CD8-positive, alpha-beta memory T cell (primary cell): Measurements from ENCODE around the gene TRIM5. TPM values are rescaled to one million over a fixed set of nuclear protein-coding genes. Genes with fewer than 3 reads are reported as not detected.
A peak's percentile ranks its signal among the peaks of the same experiment; 100 is the strongest.

Experiments used
- CTCF ChIA-PET: fragments of 350-600 bp; sonication (Branson Sonifier 250); formaldehyde crosslinking; loops from one replicate; lab custom pipeline; 2021; ENCODE audit warnings: antibody characterized with exemption; lab: Charles Lee
- POLR2A ChIA-PET: fragments of 350-600 bp; sonication (Branson Sonifier 250); formaldehyde crosslinking; loops from one replicate; lab custom pipeline; 2021; ENCODE audit warnings: antibody characterized with exemption; lab: Charles Lee
- DNase-seq, 5 donors: peaks; one replicate each; pipeline versions ENCODE4 v3.0.0 to v3.0.0-alpha.2; 2020 to 2022; ENCODE audit warnings: mixed read lengths in 1 of 5
- H3K27ac ChIP-seq: one replicate; pipeline ENCODE4 v1.7.0; 2013; ENCODE audit warnings: low read depth, mild to moderate bottlenecking, low read length, moderate library complexity
- H3K27me3 ChIP-seq: 2 replicates; pipeline ENCODE4 v1.7.0; 2013; ENCODE audit warnings: low read length, mild to moderate bottlenecking; ENCODE audit not compliant: insufficient read depth, poor library complexity, severe bottlenecking
- H3K36me3 ChIP-seq: 2 replicates; pipeline ENCODE4 v1.7.0; 2013; ENCODE audit warnings: mild to moderate bottlenecking, low read length, moderate library complexity; ENCODE audit not compliant: insufficient read depth
- H3K4me1 ChIP-seq: 2 replicates; pipeline ENCODE4 v1.7.0; 2013; ENCODE audit warnings: mild to moderate bottlenecking, low read length, moderate library complexity; ENCODE audit not compliant: insufficient read depth
- H3K4me3 ChIP-seq: 2 replicates; pipeline ENCODE4 v1.7.0; 2013; ENCODE audit warnings: mild to moderate bottlenecking, low read length
- H3K9me3 ChIP-seq: 2 replicates; pipeline ENCODE4 v1.7.0; 2013; ENCODE audit warnings: mild to moderate bottlenecking, low read length
- H3K27ac Mint-ChIP-seq, 8 donors: one replicate each; pipeline ENCODE4 v1.8.0; 2020 to 2021; ENCODE audit warnings: mixed read lengths in 8 of 8, mild to moderate bottlenecking in 6 of 8, inconsistent platforms in 3 of 8, moderate library complexity in 3 of 8
- H3K27me3 Mint-ChIP-seq, 2 donors: one replicate each; pipeline ENCODE4 v1.8.0; 2020 to 2021; ENCODE audit warnings: mixed read lengths in 2 of 2, mild to moderate bottlenecking in 1 of 2, moderate library complexity in 1 of 2
- H3K36me3 Mint-ChIP-seq, 3 donors: one replicate each; pipeline ENCODE4 v1.8.0; 2020 to 2021; ENCODE audit warnings: mixed read lengths in 3 of 3, inconsistent platforms in 1 of 3, mild to moderate bottlenecking in 1 of 3
- H3K4me1 Mint-ChIP-seq, 3 donors: one replicate each; pipeline ENCODE4 v1.8.0; 2020 to 2021; ENCODE audit warnings: mixed read lengths in 3 of 3, inconsistent platforms in 1 of 3, mild to moderate bottlenecking in 1 of 3
- H3K4me3 Mint-ChIP-seq, 7 donors: one replicate each; pipeline ENCODE4 v1.8.0; 2020 to 2021; ENCODE audit warnings: mixed read lengths in 7 of 7, mild to moderate bottlenecking in 6 of 7, moderate library complexity in 4 of 7, inconsistent platforms in 2 of 7
- H3K9me3 Mint-ChIP-seq, 5 donors: one replicate each; pipeline ENCODE4 v1.8.0; 2020 to 2022; ENCODE audit warnings: mixed read lengths in 5 of 5, mild to moderate bottlenecking in 3 of 5, moderate library complexity in 2 of 5, inconsistent platforms in 1 of 5
- polyA plus RNA-seq: library from polyadenylated mRNA; unstranded; fragments of 300-500 nt; fragmentation: Illumina TruSeq; gene quantifications from one replicate; pipeline ENCODE4 v1.2.3, GENCODE V29; 2021
- total RNA-seq, 2 experiments: library from RNA; stranded (reverse); gene quantifications; one replicate each; pipeline ENCODE4 v1.2.3, GENCODE V29; 2021

TRIM5 gene
- total and polyA plus RNA-seq, 3 experiments from 2014 or later, result 8.2 to 10.6 (median 9.8) TPM

GRCh38 chr11:5646139-5646538, 38.7 kb downstream of the TRIM5 start:
- H3K36me3 ChIP-seq, result peaks cover 13% of the 10 kb centered on the region
- no peak overlapping the region for H3K4me3 ChIP-seq
- Mint-ChIP-seq H3K27me3 (no peaks in the 10 kb centered on the region), H3K9me3 (no peaks in the 10 kb centered on the region), H3K4me3 (no peak overlapping the region), H3K4me1 (peaks cover 0 to 9% (median 0%) of the 10 kb centered on the region in 3 donors), H3K27ac (peak overlapping the region in 1 of 8 donors; percentile 25), H3K36me3 (peaks cover 12 to 36% (median 33%) of the 10 kb centered on the region in 3 donors)
- H3K4me1 ChIP-seq, result no peaks in the 10 kb centered on the region
- H3K27ac ChIP-seq, result no peak overlapping the region
- ChIA-PET CTCF (no interaction called here), POLR2A (no interaction called here)
- DNase-seq, result no peak
- H3K9me3 ChIP-seq, result no peaks in the 10 kb centered on the region
- no peaks in the 10 kb centered on the region for H3K27me3 ChIP-seq

DNA sequence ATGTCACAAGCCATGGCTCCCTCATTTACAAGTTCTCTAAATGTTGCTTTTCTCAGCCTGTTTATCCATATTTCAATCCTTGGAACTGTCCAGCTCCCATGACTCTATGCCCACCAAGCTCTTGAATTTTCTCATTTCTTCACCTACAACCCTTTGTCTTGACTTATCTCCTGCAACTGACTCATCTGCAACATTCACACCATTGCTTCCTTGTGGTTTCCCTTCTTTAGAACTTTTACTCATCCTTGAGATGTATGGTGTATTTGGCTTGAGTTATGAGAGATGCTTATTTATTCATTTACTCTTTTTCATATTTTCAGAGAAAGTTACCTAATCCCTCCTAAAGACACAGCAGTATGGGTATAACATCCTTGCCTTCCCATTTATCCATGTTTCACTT, 41.3 kb downstream of the TRIM5 start:
- no peaks in the 10 kb centered on the region for H3K27me3 Mint-ChIP-seq
- no peak overlapping the region for H3K4me3 ChIP-seq
- no peaks in the 10 kb centered on the region for H3K9me3 ChIP-seq
- H3K36me3 ChIP-seq, result peaks cover 16% of the 10 kb centered on the region
- H3K4me1 ChIP-seq, result no peaks in the 10 kb centered on the region
- H3K36me3 Mint-ChIP-seq, result peaks cover 23 to 53% (median 44%) of the 10 kb centered on the region in 3 donors
- no peak overlapping the region for H3K27ac ChIP-seq
- no peak overlapping the region for H3K4me3 Mint-ChIP-seq
- peaks cover 0 to 9% (median 0%) of the 10 kb centered on the region in 3 donors for H3K4me1 Mint-ChIP-seq
- ChIA-PET CTCF (no interaction called here), POLR2A (no interaction called here)
- no peaks in the 10 kb centered on the region for H3K9me3 Mint-ChIP-seq
- no peaks in the 10 kb centered on the region for H3K27me3 ChIP-seq
- peak overlapping the region in 1 of 8 donors; percentile 54 for H3K27ac Mint-ChIP-seq
- DNase-seq, result no peak

- no peaks in the 10 kb centered on the region for H3K27me3 ChIP-seq
- Mint-ChIP-seq H3K4me3 (no peak overlapping the region), H3K27me3 (no peaks in the 10 kb centered on the region), H3K9me3 (no peaks in the 10 kb centered on the region), H3K4me1 (peaks cover 0 to 9% (median 0%) of the 10 kb centered on the region in 3 donors), H3K36me3 (peaks cover 42 to 86% (median 54%) of the 10 kb centered on the region in 3 donors), H3K27ac (peak overlapping the region in 1 of 8 donors; percentile 35)
- H3K36me3 ChIP-seq, result peaks cover 24% of the 10 kb centered on the region
- H3K27ac ChIP-seq, result no peak overlapping the region
- ChIA-PET POLR2A (no interaction called here), CTCF (no interaction called here)
- H3K4me3 ChIP-seq, result no peak overlapping the region
- DNase-seq, result no peak
- H3K4me1 ChIP-seq, result no peaks in the 10 kb centered on the region
- H3K9me3 ChIP-seq, result no peaks in the 10 kb centered on the region
Measured at GRCh38 chr11:5639953-5640352, 44.9 kb downstream of the TRIM5 start.

DNA sequence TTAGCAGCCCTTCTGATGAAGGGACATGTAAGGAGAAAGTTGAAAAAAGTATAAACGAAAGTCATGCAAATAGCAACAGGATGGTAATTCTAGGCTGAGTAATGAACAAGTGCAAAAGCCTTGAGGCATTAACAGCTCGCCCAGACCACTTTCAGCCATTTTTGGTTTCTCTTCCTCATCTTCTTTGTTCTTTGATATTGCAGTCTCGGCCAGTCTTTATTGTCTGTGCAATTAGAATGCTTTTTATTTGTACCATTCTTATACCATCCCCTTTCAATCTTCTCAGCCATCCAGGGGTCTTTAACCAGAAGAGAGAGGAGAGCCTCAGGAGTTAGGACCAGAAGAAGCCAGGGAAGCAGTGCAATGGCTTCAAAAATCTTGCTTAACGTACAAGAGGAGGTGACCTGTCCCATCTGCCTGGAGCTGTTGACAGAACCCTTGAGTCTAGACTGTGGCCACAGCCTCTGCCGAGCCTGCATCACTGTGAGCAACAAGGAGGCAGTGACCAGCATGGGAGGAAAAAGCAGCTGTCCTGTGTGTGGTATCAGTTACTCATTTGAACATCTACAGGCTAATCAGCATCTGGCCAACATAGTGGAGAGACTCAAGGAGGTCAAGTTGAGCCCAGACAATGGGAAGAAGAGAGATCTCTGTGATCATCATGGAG, 52.8 kb downstream of the TRIM5 start:
- peaks cover 2% of the 10 kb centered on the region for H3K4me1 ChIP-seq
- no peaks in the 10 kb centered on the region for H3K9me3 Mint-ChIP-seq
- no peaks in the 10 kb centered on the region for H3K9me3 ChIP-seq
- H3K27ac Mint-ChIP-seq, result no peak overlapping the region
- H3K4me1 Mint-ChIP-seq, result peaks cover 18 to 40% (median 32%) of the 10 kb centered on the region in 3 donors
- peaks cover 15% of the 10 kb centered on the region for H3K36me3 ChIP-seq
- DNase-seq, result no peak
- POLR2A ChIA-PET, result interaction anchor here (0.7 kb wide), 1 partner anchor 20 kb away, joined by 6 read pairs; no protein-coding TSS in a partner anchor
- H3K27me3 Mint-ChIP-seq, result no peaks in the 10 kb centered on the region
- no peaks in the 10 kb centered on the region for H3K27me3 ChIP-seq
- no peak overlapping the region for H3K27ac ChIP-seq
- H3K4me3 Mint-ChIP-seq, result no peak overlapping the region
- H3K4me3 ChIP-seq, result no peak overlapping the region
- peaks cover 29 to 50% (median 34%) of the 10 kb centered on the region in 3 donors for H3K36me3 Mint-ChIP-seq
- CTCF ChIA-PET, result no interaction called here

DNA sequence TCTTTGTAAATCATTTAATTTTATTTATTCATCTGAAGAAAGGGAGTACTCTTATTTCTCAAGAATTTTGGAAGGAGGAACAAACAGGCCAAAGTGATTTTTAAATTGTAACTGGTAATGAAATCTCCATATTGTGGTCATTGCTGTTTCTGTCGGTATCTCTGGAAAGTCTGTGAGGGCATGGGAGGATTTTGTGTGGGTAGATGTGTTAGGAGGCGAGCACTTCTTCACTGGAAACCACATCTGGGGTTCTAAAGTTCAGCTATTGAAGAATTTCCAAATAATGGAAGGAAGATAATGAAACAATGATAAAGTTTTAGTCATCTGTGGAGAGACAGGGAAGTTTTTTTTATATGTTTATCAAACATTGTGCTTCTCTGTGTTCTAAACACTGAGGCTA, 53.5 kb downstream of the TRIM5 start:
- ChIA-PET CTCF (no interaction called here), POLR2A (no interaction called here)
- no peaks in the 10 kb centered on the region for H3K9me3 Mint-ChIP-seq

DNA sequence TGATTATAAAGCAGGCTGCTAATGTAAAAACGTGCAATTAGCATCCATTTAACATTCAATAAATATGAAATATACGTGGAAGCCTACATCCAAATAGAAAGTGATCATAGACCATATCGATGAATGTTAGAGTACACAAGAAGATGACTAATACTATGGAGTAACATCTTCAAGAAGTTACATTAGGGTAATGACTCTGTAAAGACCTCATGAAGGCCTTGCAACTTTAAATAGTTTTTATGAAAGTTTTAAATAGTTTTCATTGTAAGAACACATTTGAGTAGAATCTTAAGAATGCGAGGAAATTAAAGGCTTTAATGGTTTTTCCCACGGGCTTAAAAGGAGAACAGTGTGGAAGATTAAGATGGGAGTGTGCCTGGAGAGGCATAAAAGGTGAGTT, 58.7 kb downstream of the TRIM5 start:
- Mint-ChIP-seq H3K27me3 (no peaks in the 10 kb centered on the region), H3K4me1 (peaks cover 38 to 57% (median 49%) of the 10 kb centered on the region in 3 donors), H3K9me3 (no peaks in the 10 kb centered on the region), H3K36me3 (peaks cover 4 to 11% (median 8%) of the 10 kb centered on the region in 3 donors), H3K27ac (peak overlapping the region; percentile 19 to 97 (median 91)), H3K4me3 (peak overlapping the region; percentile 89 to 94 (median 91))
- no peaks in the 10 kb centered on the region for H3K36me3 ChIP-seq
- POLR2A ChIA-PET, result no interaction called here
- H3K27me3 ChIP-seq, result no peaks in the 10 kb centered on the region
- no peak overlapping the region for H3K27ac ChIP-seq
- CTCF ChIA-PET, result no interaction called here
- H3K4me1 ChIP-seq, result peaks cover 23% of the 10 kb centered on the region
- no peaks in the 10 kb centered on the region for H3K9me3 ChIP-seq
- no peak overlapping the region for H3K4me3 ChIP-seq
- no peak for DNase-seq

More for the DNA sequence above, 53.5 kb downstream of the TRIM5 start:
- no peaks in the 10 kb centered on the region for H3K27me3 Mint-ChIP-seq
- H3K36me3 Mint-ChIP-seq, result peaks cover 28 to 43% (median 29%) of the 10 kb centered on the region in 3 donors
- no peak overlapping the region for H3K4me3 Mint-ChIP-seq
- H3K4me1 Mint-ChIP-seq, result peaks cover 22 to 46% (median 39%) of the 10 kb centered on the region in 3 donors
- H3K27ac Mint-ChIP-seq, result no peak overlapping the region
- Histone ChIP-seq H3K9me3 (no peaks in the 10 kb centered on the region), H3K4me3 (no peak overlapping the region), H3K36me3 (peaks cover 15% of the 10 kb centered on the region), H3K27ac (no peak overlapping the region), H3K4me1 (peaks cover 5% of the 10 kb centered on the region), H3K27me3 (no peaks in the 10 kb centered on the region)
- DNase-seq, result no peak

DNA sequence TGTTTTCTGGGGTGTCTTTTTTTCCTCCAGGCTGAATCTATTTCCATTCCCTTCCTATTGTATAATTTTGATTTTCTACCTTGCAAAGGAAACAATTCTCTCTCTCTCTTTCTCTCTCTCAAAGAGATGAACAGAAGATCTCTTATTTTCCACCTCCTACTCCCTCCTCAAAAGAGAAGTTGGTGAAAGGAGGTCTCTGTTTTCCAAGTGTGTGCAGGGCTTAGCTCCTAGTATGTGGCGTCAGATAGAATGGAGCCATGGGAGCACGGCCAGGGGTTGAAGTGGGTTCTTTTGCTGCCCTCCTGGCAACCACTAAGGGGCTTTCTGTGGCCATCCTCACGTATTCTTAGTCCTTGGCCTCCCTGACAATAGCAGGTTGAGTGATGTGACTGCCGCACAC, 59.6 kb downstream of the TRIM5 start:
- no peaks in the 10 kb centered on the region for H3K9me3 Mint-ChIP-seq
- DNase-seq, result no peak
- Histone ChIP-seq H3K27me3 (no peaks in the 10 kb centered on the region), H3K4me3 (peak overlapping the region; percentile 87), H3K4me1 (peaks cover 23% of the 10 kb centered on the region), H3K9me3 (no peaks in the 10 kb centered on the region), H3K27ac (peak overlapping the region; percentile 65), H3K36me3 (no peaks in the 10 kb centered on the region)
- CTCF ChIA-PET, result interaction anchor here (1.0 to 1.3 kb wide), 2 partner anchors 58 to 88 kb away, joined by 3 read pairs; no protein-coding TSS in a partner anchor
- peak overlapping the region; percentile 89 to 94 (median 91) for H3K4me3 Mint-ChIP-seq
- H3K27me3 Mint-ChIP-seq, result no peaks in the 10 kb centered on the region
- POLR2A ChIA-PET, result no interaction called here
- H3K4me1 Mint-ChIP-seq, result peaks cover 38 to 53% (median 43%) of the 10 kb centered on the region in 3 donors
- H3K36me3 Mint-ChIP-seq, result peaks cover 0 to 11% (median 11%) of the 10 kb centered on the region in 3 donors
- peak overlapping the region; percentile 77 to 97 (median 94) for H3K27ac Mint-ChIP-seq
